ENCODE measurements around the gene CCDC77.

DNA sequence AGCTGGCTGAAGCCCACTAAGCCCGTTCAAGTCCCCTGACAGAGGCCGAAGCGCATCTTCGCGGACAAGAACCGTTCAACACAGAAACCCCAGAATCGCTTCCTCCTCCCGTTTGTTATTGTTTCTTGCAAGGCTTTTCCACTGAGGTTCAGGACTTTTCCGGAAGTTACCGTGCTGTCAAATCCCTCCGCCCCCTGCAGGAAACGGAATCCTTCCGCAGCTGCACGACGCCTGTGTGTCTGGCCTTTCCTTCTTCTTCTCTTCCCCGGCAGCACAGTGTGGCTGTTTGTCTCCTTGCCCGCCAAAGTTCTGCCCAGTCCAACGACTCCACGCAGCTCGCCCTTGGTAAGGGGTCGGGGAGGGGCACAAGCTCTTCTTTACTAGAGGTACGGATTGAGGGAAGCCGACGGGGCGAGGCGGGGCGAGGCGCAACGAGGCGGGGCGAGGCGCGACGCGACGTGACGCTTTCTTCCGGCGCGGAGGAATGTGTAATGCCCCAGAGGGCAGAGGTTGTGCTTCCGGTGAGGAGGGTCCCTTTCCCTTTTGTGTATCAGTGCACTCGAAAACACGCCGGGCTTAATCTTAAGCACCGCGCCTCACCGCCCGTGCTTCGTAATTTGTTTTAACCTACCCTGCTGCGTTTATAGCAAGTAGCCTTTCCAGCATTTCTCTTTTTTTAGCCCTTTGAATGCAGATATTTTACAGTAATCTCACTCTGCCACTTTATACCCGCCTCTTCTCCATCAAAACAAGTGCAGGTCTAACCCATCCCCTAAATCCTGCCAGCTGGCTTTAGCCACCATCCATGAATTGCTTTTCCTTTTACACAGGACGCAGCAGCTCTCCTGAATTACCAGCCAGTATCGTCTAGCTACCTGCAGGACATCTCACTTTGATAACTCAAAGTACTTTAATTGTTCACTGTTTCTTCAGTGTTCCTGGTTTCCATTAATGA, 12.0 kb upstream of the CCDC77 start, which contains the start of gene KDM5A:
- TF ChIP-seq, protein P1, sequence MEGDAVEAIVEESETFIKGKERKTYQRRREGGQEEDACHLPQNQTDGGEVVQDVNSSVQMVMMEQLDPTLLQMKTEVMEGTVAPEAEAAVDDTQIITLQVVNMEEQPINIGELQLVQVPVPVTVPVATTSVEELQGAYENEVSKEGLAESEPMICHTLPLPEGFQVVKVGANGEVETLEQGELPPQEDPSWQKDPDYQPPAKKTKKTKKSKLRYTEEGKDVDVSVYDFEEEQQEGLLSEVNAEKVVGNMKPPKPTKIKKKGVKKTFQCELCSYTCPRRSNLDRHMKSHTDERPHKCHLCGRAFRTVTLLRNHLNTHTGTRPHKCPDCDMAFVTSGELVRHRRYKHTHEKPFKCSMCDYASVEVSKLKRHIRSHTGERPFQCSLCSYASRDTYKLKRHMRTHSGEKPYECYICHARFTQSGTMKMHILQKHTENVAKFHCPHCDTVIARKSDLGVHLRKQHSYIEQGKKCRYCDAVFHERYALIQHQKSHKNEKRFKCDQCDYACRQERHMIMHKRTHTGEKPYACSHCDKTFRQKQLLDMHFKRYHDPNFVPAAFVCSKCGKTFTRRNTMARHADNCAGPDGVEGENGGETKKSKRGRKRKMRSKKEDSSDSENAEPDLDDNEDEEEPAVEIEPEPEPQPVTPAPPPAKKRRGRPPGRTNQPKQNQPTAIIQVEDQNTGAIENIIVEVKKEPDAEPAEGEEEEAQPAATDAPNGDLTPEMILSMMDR (IDR thresholded peaks at IDR 0.05) = peak in 1 of 7 experiments; percentile 16
- peak; percentile 64 to 88 (median 85) for TF ChIP-seq POLR2AphosphoS5 (IDR thresholded peaks at IDR 0.05)
- no peak for TF ChIP-seq EP300 (IDR thresholded peaks at IDR 0.05)
- no peak for TF ChIP-seq POLR2A (IDR thresholded peaks at IDR 0.05)

Data from stomach (tissue), 4 donors.